Inferior parietal cortex (tissue), 1 donor: ENCODE results near the gene HS6ST1.
"Not testable (repeated sequence)": the region's sequence is repeated elsewhere in the genome, so short reads cannot be mapped to it uniquely, and the experiment has no call there.

Experiments used
- DNase-seq: peaks from one replicate; pipeline ENCODE4 v3.0.0-alpha.2; 2016; ENCODE audit errors: extremely low spot score

Gene HS6ST1

GRCh38 chr2:128268611-128269010, 50.1 kb downstream of the HS6ST1 start:
- DNase-seq, result not testable (repeated sequence)

GRCh38 chr2:128268145-128268544, 50.5 kb downstream of the HS6ST1 start:
- not testable (repeated sequence) for DNase-seq

- DNase-seq, result not testable (repeated sequence)
Measured at GRCh38 chr2:128267649-128268048, 51.0 kb downstream of the HS6ST1 start.

GRCh38 chr2:128267197-128267596, 51.5 kb downstream of the HS6ST1 start:
- not testable (repeated sequence) for DNase-seq

- DNase-seq, result not testable (repeated sequence)
Measured at GRCh38 chr2:128266463-128266862, 52.2 kb downstream of the HS6ST1 start.

GRCh38 chr2:128265608-128265993, 53.1 kb downstream of the HS6ST1 start:
- DNase-seq, result not testable (repeated sequence)

- DNase-seq, result no peak
Measured at GRCh38 chr2:128264881-128265607, 53.6 kb downstream of the HS6ST1 start.

GRCh38 chr2:128263902-128264331, 54.8 kb downstream of the HS6ST1 start:
- no peak for DNase-seq

- DNase-seq, result no peak
Measured at GRCh38 chr2:128262315-128263253, 56.1 kb downstream of the HS6ST1 start.

GRCh38 chr2:128261245-128262128, 57.2 kb downstream of the HS6ST1 start:
- DNase-seq, result no peak

- peak; percentile 50 for DNase-seq
Measured at GRCh38 chr2:128260239-128261138, 58.2 kb downstream of the HS6ST1 start.

- no peak for DNase-seq
Measured at GRCh38 chr2:128259585-128259984, 59.1 kb downstream of the HS6ST1 start.

GRCh38 chr2:128258218-128258617, 60.5 kb downstream of the HS6ST1 start:
- DNase-seq, result no peak

GRCh38 chr2:128252501-128252900, 66.2 kb downstream of the HS6ST1 start:
- DNase-seq, result no peak

GRCh38 chr2:128252086-128252485, 66.6 kb downstream of the HS6ST1 start:
- not testable (repeated sequence) for DNase-seq

- no peak for DNase-seq
Measured at GRCh38 chr2:128250229-128251025, 68.2 kb downstream of the HS6ST1 start.

GRCh38 chr2:128249555-128249954, 69.1 kb downstream of the HS6ST1 start:
- no peak for DNase-seq

GRCh38 chr2:128245813-128246212, 72.9 kb downstream of the HS6ST1 start:
- no peak for DNase-seq

GRCh38 chr2:128241896-128242295, 76.8 kb downstream of the HS6ST1 start:
- DNase-seq, result no peak
